Large intestine (tissue), 3 donors: ENCODE measurements around the gene GRK5. TPM values are rescaled to one million over a fixed set of nuclear protein-coding genes. Genes with fewer than 3 reads are reported as not detected.
"Not testable (repeated sequence)": the region's sequence is repeated elsewhere in the genome, so short reads cannot be mapped to it uniquely, and the experiment has no call there.

Experiments
- DNase-seq, 2 donors: peaks; one replicate each; pipeline versions ENCODE4 v3.0.0 to v3.0.0-alpha.2; 2013
- H3K27ac ChIP-seq: one replicate; pipeline ENCODE4 v1.5.1; 2013; ENCODE audit warnings: low read length
- H3K27me3 ChIP-seq: 2 replicates; pipeline ENCODE4 v1.6.1; 2013; ENCODE audit warnings: low read length; ENCODE audit not compliant: control insufficient read depth, insufficient read depth
- H3K36me3 ChIP-seq: 2 replicates; pipeline ENCODE4 v1.6.1; 2013; ENCODE audit warnings: low read length; ENCODE audit not compliant: control insufficient read depth, insufficient read depth
- H3K4me1 ChIP-seq: one replicate; pipeline ENCODE4 v1.6.1; 2013; ENCODE audit warnings: low read length; ENCODE audit not compliant: control insufficient read depth, insufficient read depth
- H3K4me3 ChIP-seq: one replicate; pipeline ENCODE4 v1.5.1; 2013; ENCODE audit warnings: low read length
- H3K9me3 ChIP-seq: one replicate; pipeline ENCODE4 v1.6.1; 2013; ENCODE audit warnings: mild to moderate bottlenecking, low read depth, low read length, moderate library complexity; ENCODE audit not compliant: control insufficient read depth
- WGBS: methylation state at CpG from one replicate; pipeline ENCODE4 v1.1.5; 2013; ENCODE audit warnings: low lambda C conversion rate; ENCODE audit not compliant: insufficient coverage; 5-methylcytosine and 5-hydroxymethylcytosine counted together
- polyA plus RNA-seq: library from polyadenylated mRNA; unstranded; fragments of 120-200 nt; gene quantifications from one replicate; pipeline ENCODE4 v1.2.1, GENCODE V29; 2013

Gene GRK5
- polyA plus RNA-seq, 1 donor = 38.8 TPM

GRCh38 chr10:119235356-119235755 is 28.0 kb downstream of the GRK5 start:
- WGBS = 40% methylated on average over 1 of the region's 3 CpGs
- DNase-seq = no peak
- Histone ChIP-seq H3K4me1 (peaks cover 42% of the 10 kb centered on the region), H3K27me3 (no peaks in the 10 kb centered on the region), H3K4me3 (no peak overlapping the region), H3K27ac (peak overlapping the region; percentile 24), H3K36me3 (no peaks in the 10 kb centered on the region), H3K9me3 (peaks cover 2% of the 10 kb centered on the region)

- Histone ChIP-seq H3K27me3 (no peaks in the 10 kb centered on the region), H3K27ac (peak overlapping the region; percentile 87), H3K36me3 (no peaks in the 10 kb centered on the region), H3K4me1 (peaks cover 45% of the 10 kb centered on the region), H3K9me3 (no peaks in the 10 kb centered on the region), H3K4me3 (no peak overlapping the region)
- peak; percentile 57 to 90 for DNase-seq
- WGBS = no CpG with 5 or more reads among the region's 8 CpGs
These were observed 30.5 kb downstream of the GRK5 start for GRCh38 chr10:119237722-119238436.

- WGBS = 50% methylated on average over 1 of the region's 8 CpGs
- peak overlapping the region; percentile 87 for H3K27ac ChIP-seq
- no peaks in the 10 kb centered on the region for H3K36me3 ChIP-seq
- no peaks in the 10 kb centered on the region for H3K9me3 ChIP-seq
- DNase-seq = no peak
- H3K4me3 ChIP-seq = no peak overlapping the region
- H3K27me3 ChIP-seq = no peaks in the 10 kb centered on the region
- peaks cover 47% of the 10 kb centered on the region for H3K4me1 ChIP-seq
These were observed 31.2 kb downstream of the GRK5 start for GRCh38 chr10:119238577-119238976.

GRCh38 chr10:119239015-119239414 is 31.6 kb downstream of the GRK5 start:
- not testable (repeated sequence) for H3K36me3 ChIP-seq, H3K27me3 ChIP-seq, H3K9me3 ChIP-seq, H3K4me3 ChIP-seq
- peak in 1 of 2 donors; percentile 50 for DNase-seq
- Histone ChIP-seq H3K27ac (peak overlapping the region; percentile 87), H3K4me1 (peaks cover 47% of the 10 kb centered on the region)
- WGBS = 43% methylated on average over 2 of the region's 6 CpGs

- peak overlapping the region; percentile 87 for H3K27ac ChIP-seq
- H3K36me3 ChIP-seq, H3K27me3 ChIP-seq, H3K4me3 ChIP-seq, DNase-seq, H3K9me3 ChIP-seq: not testable (repeated sequence)
- peaks cover 48% of the 10 kb centered on the region for H3K4me1 ChIP-seq
- WGBS = no CpG with 5 or more reads among the region's 4 CpGs
These were observed 32.3 kb downstream of the GRK5 start for GRCh38 chr10:119239630-119240029.

- whole genome bisulfite sequencing = 75% methylated on average over 2 of the region's 12 CpGs
- H3K27me3 ChIP-seq = no peaks in the 10 kb centered on the region
- no peaks in the 10 kb centered on the region for H3K36me3 ChIP-seq
- no peak overlapping the region for H3K27ac ChIP-seq
- H3K9me3 ChIP-seq = no peaks in the 10 kb centered on the region
- H3K4me1 ChIP-seq = peaks cover 41% of the 10 kb centered on the region
- no peak overlapping the region for H3K4me3 ChIP-seq
- no peak for DNase-seq
These were observed 33.7 kb downstream of the GRK5 start for GRCh38 chr10:119241066-119241465.

GRCh38 chr10:119242186-119242585 is 34.8 kb downstream of the GRK5 start:
- DNase-seq = no peak
- Histone ChIP-seq H3K27me3 (no peaks in the 10 kb centered on the region), H3K27ac (no peak overlapping the region), H3K36me3 (no peaks in the 10 kb centered on the region), H3K4me3 (no peak overlapping the region), H3K9me3 (no peaks in the 10 kb centered on the region), H3K4me1 (peaks cover 35% of the 10 kb centered on the region)
- WGBS = 60% methylated on average over 1 of the region's 7 CpGs

- Histone ChIP-seq H3K36me3 (no peaks in the 10 kb centered on the region), H3K27ac (peak overlapping the region; percentile 63), H3K4me1 (peaks cover 22% of the 10 kb centered on the region), H3K4me3 (no peak overlapping the region), H3K27me3 (no peaks in the 10 kb centered on the region), H3K9me3 (no peaks in the 10 kb centered on the region)
- no CpG with 5 or more reads among the region's 2 CpGs for WGBS
- peak in 1 of 2 donors; percentile 82 for DNase-seq
These were observed 36.1 kb downstream of the GRK5 start for GRCh38 chr10:119243488-119243887.

GRCh38 chr10:119243967-119244366 is 36.6 kb downstream of the GRK5 start:
- Histone ChIP-seq H3K4me3 (no peak overlapping the region), H3K27me3 (no peaks in the 10 kb centered on the region), H3K4me1 (peaks cover 19% of the 10 kb centered on the region), H3K27ac (peak overlapping the region; percentile 63), H3K9me3 (no peaks in the 10 kb centered on the region), H3K36me3 (no peaks in the 10 kb centered on the region)
- DNase-seq = no peak
- no CpG with 5 or more reads among the region's 1 CpG for WGBS

- Histone ChIP-seq H3K9me3 (no peaks in the 10 kb centered on the region), H3K27me3 (no peaks in the 10 kb centered on the region), H3K4me1 (peaks cover 20% of the 10 kb centered on the region), H3K27ac (no peak overlapping the region), H3K4me3 (no peak overlapping the region), H3K36me3 (no peaks in the 10 kb centered on the region)
- DNase-seq = no peak
- 100% methylated on average over 3 of the region's 5 CpGs for WGBS
These were observed 37.9 kb downstream of the GRK5 start for GRCh38 chr10:119245272-119245671.
